ENCODE measurements around the gene NCAM1. TPM values are rescaled to one million over a fixed set of nuclear protein-coding genes. Genes with fewer than 3 reads are reported as not detected.

The NCAM1 gene
- total and polyA plus RNA-seq, 2 donors (not counting 3 experiments of a cell fraction or from before 2014, with no cell fraction given) = 0.03 TPM; not detected in 1

GRCh38 chr11:112989198-112989597 is 28.0 kb downstream of the NCAM1 start:
- Histone ChIP-seq H2AFZ (ENCODE audit: low read depth, low read length) (no peak overlapping the region), H3K79me2 (ENCODE audit: control insufficient read depth, insufficient read depth, low read length) (no peaks in the 10 kb centered on the region), H3K9me3 (replicated peaks; ENCODE audit: control insufficient read depth, insufficient read depth, low read length) (no peaks in the 10 kb centered on the region), H3K4me1 (ENCODE audit: control insufficient read depth, extremely low read depth, insufficient read depth, low read length) (no peaks in the 10 kb centered on the region), H3K27ac (ENCODE audit: insufficient read depth, low read depth, low read length) (no peak overlapping the region), H3K36me3 (ENCODE audit: control insufficient read depth in 2 of 2, extremely low read depth in 1 of 2, insufficient read depth in 2 of 2, low read length in 2 of 2) (no peaks in the 10 kb centered on the region), H3K9me1 (replicated peaks; ENCODE audit: control insufficient read depth, extremely low read depth, insufficient read depth, low read length) (no peaks in the 10 kb centered on the region), H3K9ac (replicated peaks; ENCODE audit: extremely low read depth, insufficient read depth, low read length) (no peak overlapping the region), H3K4me3 (replicated peaks in 1 of 3; ENCODE audit: insufficient read depth in 1 of 3, low read depth in 1 of 3, low read length in 3 of 3) (no peak overlapping the region), H4K20me1 (replicated peaks; ENCODE audit: control insufficient read depth, extremely low read depth, insufficient read depth, low read length) (no peaks in the 10 kb centered on the region), H3K4me2 (ENCODE audit: insufficient read depth, low read length) (no peak overlapping the region), H3K27me3 (ENCODE audit: control insufficient read depth in 2 of 2, insufficient read depth in 2 of 2, low read length in 2 of 2) (no peaks in the 10 kb centered on the region)
- dilution Hi-C loops (cut with MboI; ENCODE audit: extremely low pct_ligation_motif_present, low sequenced_read_pairs) = no loop called here
- BruUV-seq (replicated peaks) = no TSS peak
- CTCF ChIA-PET = interaction anchor here (1.2 kb wide), 1 partner anchor 15 kb away, joined by 3 read pairs; no protein-coding TSS in a partner anchor
- no peak for DNase-seq (ENCODE audit: low read depth, low spot score)
- intact Hi-C loops (cut with micrococcal nuclease) = no loop called here
- TF ChIP-seq FOS (IDR thresholded peaks at IDR 0.05; ENCODE audit: borderline replicate concordance, insufficient read depth, low read length) = no peak
- no peak for TF ChIP-seq CTCF (IDR thresholded peaks at IDR 0.05; ENCODE audit: extremely low read depth in 1 of 2, insufficient read depth in 1 of 2, low read depth in 1 of 2, low read length in 2 of 2)
- no peak for TF ChIP-seq JUN (IDR thresholded peaks at IDR 0.05; ENCODE audit: borderline replicate concordance, insufficient read depth, insufficient read length, low read depth)
- TF ChIP-seq POLR2AphosphoS5 (IDR thresholded peaks at IDR 0.05; ENCODE audit: insufficient read depth, low read depth, low read length) = no peak
- no peak for TF ChIP-seq POLR2A (IDR thresholded peaks at IDR 0.05; ENCODE audit: low read depth, low read length)
- TF ChIP-seq GATA2 (IDR thresholded peaks at IDR 0.05; ENCODE audit: insufficient read depth, insufficient read length, low read depth, low read length) = no peak
- TF ChIP-seq MAX (IDR thresholded peaks at IDR 0.05; ENCODE audit: insufficient read depth, insufficient read length) = no peak
- TF ChIP-seq EZH2 (IDR thresholded peaks at IDR 0.05; ENCODE audit: borderline replicate concordance, low read depth, low read length, severe bottlenecking) = no peak
- no peak for TF ChIP-seq MYC (IDR thresholded peaks at IDR 0.05; ENCODE audit: low read depth, low read length)
- no peak for FAIRE-seq
- POLR2A ChIA-PET = no interaction called here

All from endothelial cell of umbilical vein (primary cell).